Measurements from ENCODE around the gene LYPLA2. TPM values are rescaled to one million over a fixed set of nuclear protein-coding genes. Genes with fewer than 3 reads are reported as not detected.
A peak's percentile ranks its signal among the peaks of the same experiment; 100 is the strongest.
"Not testable (repeated sequence)": the region's sequence is repeated elsewhere in the genome, so short reads cannot be mapped to it uniquely, and the experiment has no call there.

Gene LYPLA2
- total RNA-seq, 4 donors from 2014 or later = 36.0 to 54.0 (median 40.3) TPM

DNA sequence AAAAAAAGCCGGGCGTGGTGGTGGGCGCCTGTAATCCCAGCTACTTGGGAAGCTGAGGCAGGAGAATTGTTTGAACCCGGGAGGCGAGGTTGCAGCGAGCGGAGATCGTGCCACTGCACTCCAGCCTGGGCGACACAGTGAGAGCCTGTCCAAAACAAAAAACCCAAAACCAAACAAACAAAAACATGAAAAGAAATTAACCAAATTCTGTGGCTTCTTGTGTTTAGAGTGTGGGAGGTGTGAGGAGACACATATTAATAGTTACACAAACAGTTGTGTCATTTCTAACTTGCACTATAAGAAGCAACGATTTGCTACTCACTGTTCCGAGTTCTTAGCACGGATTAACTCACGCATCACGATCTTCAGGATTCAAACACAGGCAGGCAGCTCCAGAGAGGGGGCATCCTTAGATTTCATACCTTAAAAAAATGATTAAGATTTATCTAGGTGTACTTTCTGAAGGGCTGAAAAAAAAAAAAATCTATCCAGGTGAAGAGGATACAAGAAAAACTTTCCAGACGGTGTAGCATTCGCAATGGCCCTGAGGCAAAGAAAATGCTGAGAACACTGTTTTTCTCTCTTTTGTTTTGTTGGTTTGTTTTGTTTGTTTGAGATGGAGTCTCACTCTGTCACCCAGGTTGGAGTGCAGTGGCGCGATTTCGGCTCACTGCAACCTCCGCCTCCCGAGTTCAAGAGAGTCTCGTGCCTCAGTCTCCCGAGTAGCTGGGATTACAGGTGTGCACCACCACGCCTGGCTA lies 35.0 kb downstream of the LYPLA2 start:
- TF ChIP-seq, protein P1, sequence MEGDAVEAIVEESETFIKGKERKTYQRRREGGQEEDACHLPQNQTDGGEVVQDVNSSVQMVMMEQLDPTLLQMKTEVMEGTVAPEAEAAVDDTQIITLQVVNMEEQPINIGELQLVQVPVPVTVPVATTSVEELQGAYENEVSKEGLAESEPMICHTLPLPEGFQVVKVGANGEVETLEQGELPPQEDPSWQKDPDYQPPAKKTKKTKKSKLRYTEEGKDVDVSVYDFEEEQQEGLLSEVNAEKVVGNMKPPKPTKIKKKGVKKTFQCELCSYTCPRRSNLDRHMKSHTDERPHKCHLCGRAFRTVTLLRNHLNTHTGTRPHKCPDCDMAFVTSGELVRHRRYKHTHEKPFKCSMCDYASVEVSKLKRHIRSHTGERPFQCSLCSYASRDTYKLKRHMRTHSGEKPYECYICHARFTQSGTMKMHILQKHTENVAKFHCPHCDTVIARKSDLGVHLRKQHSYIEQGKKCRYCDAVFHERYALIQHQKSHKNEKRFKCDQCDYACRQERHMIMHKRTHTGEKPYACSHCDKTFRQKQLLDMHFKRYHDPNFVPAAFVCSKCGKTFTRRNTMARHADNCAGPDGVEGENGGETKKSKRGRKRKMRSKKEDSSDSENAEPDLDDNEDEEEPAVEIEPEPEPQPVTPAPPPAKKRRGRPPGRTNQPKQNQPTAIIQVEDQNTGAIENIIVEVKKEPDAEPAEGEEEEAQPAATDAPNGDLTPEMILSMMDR (IDR thresholded peaks at IDR 0.05) = no peak
- DNase-seq (ENCODE audit: low spot score) (no peak), ATAC-seq (ENCODE audit: low FRiP score) (no peak)

- not testable (repeated sequence) for DNase-seq (ENCODE audit: low spot score); ATAC-seq (ENCODE audit: low FRiP score)
Measured at GRCh38 chr1:23826590-23826989, 35.6 kb downstream of the LYPLA2 start.

GRCh38 chr1:23827717-23828116 lies 36.8 kb downstream of the LYPLA2 start:
- ATAC-seq (ENCODE audit: low FRiP score) = no peak
- DNase-seq (ENCODE audit: low spot score) = no peak
- TF ChIP-seq, protein P1 (IDR thresholded peaks at IDR 0.05) = no peak

DNA sequence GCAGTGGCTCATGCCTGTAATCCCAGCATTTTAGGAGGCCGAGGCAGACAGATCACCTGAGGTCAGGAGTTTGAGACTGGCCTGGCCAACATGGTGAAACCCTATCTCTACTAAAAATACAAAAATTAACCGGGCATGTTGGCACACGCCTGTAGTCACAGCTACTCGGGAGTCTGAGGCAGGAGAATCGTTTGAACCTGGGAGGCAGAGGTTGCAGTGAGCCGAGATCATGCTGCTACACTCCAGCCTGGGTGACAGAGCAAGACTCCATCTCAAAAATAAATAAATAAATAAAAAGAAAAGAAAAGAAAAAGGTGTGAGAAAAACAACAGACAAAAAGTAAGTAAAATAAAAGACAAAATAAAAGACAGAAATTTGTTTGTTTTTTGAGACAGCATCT lies 43.2 kb downstream of the LYPLA2 start:
- not testable (repeated sequence) for ATAC-seq (ENCODE audit: low FRiP score); DNase-seq (ENCODE audit: low spot score)

DNA sequence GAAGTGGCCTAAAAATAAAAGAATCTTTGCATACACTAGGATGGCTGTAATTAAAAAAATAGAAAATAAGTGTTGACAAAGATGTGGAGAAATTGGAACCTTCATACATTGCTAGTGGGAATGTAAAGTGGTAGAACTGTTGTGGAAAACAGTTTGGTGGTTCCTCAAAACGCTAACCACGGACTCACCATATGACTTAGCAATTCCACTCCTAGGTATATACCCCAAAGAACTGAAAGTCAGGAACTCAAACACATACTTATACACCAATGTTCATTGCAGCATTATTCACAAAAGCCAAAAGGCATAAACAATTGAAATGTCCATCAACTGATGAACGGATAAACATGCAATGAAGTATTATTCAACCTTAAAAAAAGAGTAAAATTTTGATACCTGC lies 45.1 kb downstream of the LYPLA2 start:
- TF ChIP-seq, protein P1 (IDR thresholded peaks at IDR 0.05) = no peak
- ATAC-seq (ENCODE audit: low FRiP score) (no peak), DNase-seq (ENCODE audit: low spot score) (no peak)

DNA sequence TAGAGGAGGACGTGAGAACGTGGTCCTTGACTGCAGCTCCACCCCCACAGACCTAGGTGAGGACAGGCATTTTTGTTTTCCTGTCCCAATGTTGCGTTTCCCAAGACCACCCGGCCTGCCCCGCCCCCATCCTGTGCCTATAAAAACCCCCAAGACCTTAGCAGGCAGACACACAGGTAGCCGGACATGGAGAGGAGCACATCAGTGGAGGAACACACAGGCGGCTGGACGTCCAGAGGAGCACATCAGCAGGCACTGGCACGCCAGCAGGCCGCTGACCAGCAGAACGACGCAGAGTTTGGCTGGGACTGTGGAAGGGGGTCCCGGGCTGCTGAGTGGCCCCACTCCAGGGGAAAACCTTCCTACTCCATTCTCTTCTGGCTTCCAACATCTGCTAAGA lies 47.0 kb downstream of the LYPLA2 start:
- TF ChIP-seq, protein P1 (IDR thresholded peaks at IDR 0.05) = no peak
- no peak for DNase-seq (ENCODE audit: low spot score)
- no peak for ATAC-seq (ENCODE audit: low FRiP score)

DNA sequence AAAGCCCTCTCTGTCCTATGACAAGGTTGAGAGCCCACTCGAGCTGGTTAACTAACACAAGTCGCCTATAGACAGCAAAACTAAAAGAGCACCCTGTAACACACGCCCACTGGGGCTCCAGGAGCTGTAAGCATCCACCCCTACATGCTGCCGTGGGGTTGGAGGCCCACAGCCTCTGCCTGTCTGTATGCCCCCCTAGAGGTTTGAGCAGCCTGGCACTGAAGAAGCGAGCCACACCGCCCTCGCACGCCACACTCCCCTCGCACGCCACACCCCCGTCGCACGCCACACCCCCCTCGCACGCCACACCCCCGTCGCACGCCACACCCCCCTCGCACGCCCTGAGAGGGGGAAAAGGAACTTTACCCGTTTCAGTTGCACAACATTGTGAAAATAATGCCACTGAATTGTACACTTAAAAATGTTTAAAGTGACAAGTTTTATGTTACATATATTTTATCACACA lies 47.5 kb downstream of the LYPLA2 start:
- DNase-seq (ENCODE audit: low spot score) (no peak), ATAC-seq (ENCODE audit: low FRiP score) (peak; percentile 92)
- TF ChIP-seq, protein P1 (IDR thresholded peaks at IDR 0.05) = no peak

GRCh38 chr1:23843644-23844043 lies 52.7 kb downstream of the LYPLA2 start:
- TF ChIP-seq, protein P1 (IDR thresholded peaks at IDR 0.05) = no peak
- ATAC-seq (ENCODE audit: low FRiP score) (no peak), DNase-seq (ENCODE audit: low spot score) (no peak)

All from omental fat pad (tissue), 4 donors.